ENCODE measurements around the gene ZNF474. TPM values are rescaled to one million over a fixed set of nuclear protein-coding genes. Genes with fewer than 3 reads are reported as not detected.

ZNF474 gene
- total and polyA plus RNA-seq, 3 donors from 2014 or later, result 3.7 to 16.4 (median 7.1) TPM

DNA sequence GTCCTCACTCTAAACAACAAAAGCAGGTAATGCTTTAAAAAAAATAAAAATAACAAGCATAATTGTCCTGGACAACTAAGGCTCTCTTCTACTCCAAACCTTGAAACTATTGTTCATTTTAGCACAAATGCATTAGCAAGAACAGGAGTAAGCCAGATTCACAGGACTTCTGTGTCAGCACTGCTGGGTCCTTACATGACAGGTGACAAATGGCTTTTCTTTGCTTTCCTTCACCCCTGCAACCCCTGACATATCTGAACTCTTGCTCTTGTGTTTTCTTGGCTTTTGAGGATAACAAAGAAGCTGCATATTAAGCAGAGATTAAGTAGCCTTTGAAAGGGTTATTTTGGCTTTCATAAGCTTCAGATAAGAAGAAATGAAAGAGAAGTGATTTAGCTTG, 71.1 kb downstream of the ZNF474 start:
- intact Hi-C loops (cut with DNase I; ENCODE audit: low total_unique reads), result no loop called here
- Histone ChIP-seq H3K36me3 (ENCODE audit: low read depth, missing control alignments) (no peaks in the 10 kb centered on the region), H3K4me3 (no peak overlapping the region), H3K4me1 (no peaks in the 10 kb centered on the region), H3K27ac (no peak overlapping the region), H3K27me3 (no peaks in the 10 kb centered on the region), H3K9me3 (no peaks in the 10 kb centered on the region)
- TF ChIP-seq, protein P1, sequence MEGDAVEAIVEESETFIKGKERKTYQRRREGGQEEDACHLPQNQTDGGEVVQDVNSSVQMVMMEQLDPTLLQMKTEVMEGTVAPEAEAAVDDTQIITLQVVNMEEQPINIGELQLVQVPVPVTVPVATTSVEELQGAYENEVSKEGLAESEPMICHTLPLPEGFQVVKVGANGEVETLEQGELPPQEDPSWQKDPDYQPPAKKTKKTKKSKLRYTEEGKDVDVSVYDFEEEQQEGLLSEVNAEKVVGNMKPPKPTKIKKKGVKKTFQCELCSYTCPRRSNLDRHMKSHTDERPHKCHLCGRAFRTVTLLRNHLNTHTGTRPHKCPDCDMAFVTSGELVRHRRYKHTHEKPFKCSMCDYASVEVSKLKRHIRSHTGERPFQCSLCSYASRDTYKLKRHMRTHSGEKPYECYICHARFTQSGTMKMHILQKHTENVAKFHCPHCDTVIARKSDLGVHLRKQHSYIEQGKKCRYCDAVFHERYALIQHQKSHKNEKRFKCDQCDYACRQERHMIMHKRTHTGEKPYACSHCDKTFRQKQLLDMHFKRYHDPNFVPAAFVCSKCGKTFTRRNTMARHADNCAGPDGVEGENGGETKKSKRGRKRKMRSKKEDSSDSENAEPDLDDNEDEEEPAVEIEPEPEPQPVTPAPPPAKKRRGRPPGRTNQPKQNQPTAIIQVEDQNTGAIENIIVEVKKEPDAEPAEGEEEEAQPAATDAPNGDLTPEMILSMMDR (IDR thresholded peaks at IDR 0.05), result no peak
- no peak for TF ChIP-seq POLR2A (IDR thresholded peaks at IDR 0.05)
- no peak for DNase-seq

DNA sequence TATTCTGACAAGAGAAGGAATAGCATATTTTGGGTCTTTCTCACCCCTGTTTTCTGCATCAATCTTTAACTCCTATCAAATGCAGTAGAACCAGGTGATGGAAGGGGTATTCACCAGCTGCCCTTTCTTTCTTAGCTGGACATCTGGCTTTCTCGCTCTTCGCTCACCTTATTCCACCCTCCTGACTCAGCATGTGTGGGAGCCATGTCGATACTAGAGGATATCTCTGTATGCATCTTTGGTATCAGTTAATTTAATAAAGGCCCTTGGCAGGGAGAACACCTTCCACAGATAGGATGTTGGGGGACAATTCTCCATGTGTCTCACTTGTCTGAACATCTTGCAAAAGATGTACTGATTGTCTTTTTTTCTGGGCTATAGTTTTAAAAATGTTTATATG, 71.5 kb downstream of the ZNF474 start:
- intact Hi-C loops (cut with DNase I; ENCODE audit: low total_unique reads), result no loop called here
- 82 to 85% methylated on average over 3 of the region's 3 CpGs for WGBS, 2 donors
- TF ChIP-seq, protein P1 (IDR thresholded peaks at IDR 0.05), result no peak
- TF ChIP-seq POLR2A (IDR thresholded peaks at IDR 0.05), result no peak

GRCh38 chr5:122201365-122201764, 72.0 kb downstream of the ZNF474 start:
- H3K4me3 ChIP-seq, result no peak overlapping the region
- intact Hi-C loops (cut with DNase I; ENCODE audit: low total_unique reads), result no loop called here
- no peaks in the 10 kb centered on the region for H3K9me3 ChIP-seq
- TF ChIP-seq POLR2A (IDR thresholded peaks at IDR 0.05), result no peak
- TF ChIP-seq, protein P1 (IDR thresholded peaks at IDR 0.05), result no peak
- no peak overlapping the region for H3K27ac ChIP-seq
- 90 to 91% methylated on average over 3 of the region's 3 CpGs for WGBS, 2 donors
- no peaks in the 10 kb centered on the region for H3K36me3 ChIP-seq (ENCODE audit: low read depth, missing control alignments)
- no peaks in the 10 kb centered on the region for H3K4me1 ChIP-seq
- no peaks in the 10 kb centered on the region for H3K27me3 ChIP-seq
- no peak for DNase-seq

More for the DNA sequence above, 71.5 kb downstream of the ZNF474 start:
- no peaks in the 10 kb centered on the region for H3K9me3 ChIP-seq
- no peak overlapping the region for H3K27ac ChIP-seq
- H3K4me1 ChIP-seq, result no peaks in the 10 kb centered on the region
- H3K27me3 ChIP-seq, result no peaks in the 10 kb centered on the region
- H3K4me3 ChIP-seq, result no peak overlapping the region
- DNase-seq, result no peak
- H3K36me3 ChIP-seq (ENCODE audit: low read depth, missing control alignments), result no peaks in the 10 kb centered on the region

GRCh38 chr5:122202952-122203351, 73.6 kb downstream of the ZNF474 start:
- H3K4me3 ChIP-seq, result no peak overlapping the region
- H3K9me3 ChIP-seq, result no peaks in the 10 kb centered on the region
- H3K36me3 ChIP-seq (ENCODE audit: low read depth, missing control alignments), result no peaks in the 10 kb centered on the region
- DNase-seq, result no peak
- no peak overlapping the region for H3K27ac ChIP-seq
- intact Hi-C loops (cut with DNase I; ENCODE audit: low total_unique reads), result no loop called here
- no peaks in the 10 kb centered on the region for H3K4me1 ChIP-seq
- TF ChIP-seq POLR2A (IDR thresholded peaks at IDR 0.05), result no peak
- TF ChIP-seq, protein P1 (IDR thresholded peaks at IDR 0.05), result no peak
- H3K27me3 ChIP-seq, result no peaks in the 10 kb centered on the region

Other genes starting within 250 kb of the ZNF474 start
- gene SRFBP1, start 167.6 kb upstream of the ZNF474 start, total RNA-seq, result 10 to 100 TPM; 15.3 to 15.9 TPM
- gene SRFBP1, start 167.6 kb upstream of the ZNF474 start, polyA plus RNA-seq (ENCODE audit: insufficient read depth, low read depth, low replicate concordance), result 3.6 TPM
- gene LOX, start 51.3 kb upstream of the ZNF474 start, total RNA-seq, result 1 to 10 TPM; 2.4 to 6.4 TPM
- 11.9 TPM for gene LOX, start 51.3 kb upstream of the ZNF474 start, polyA plus RNA-seq (ENCODE audit: insufficient read depth, low read depth, low replicate concordance)
- 10 to 100 TPM; 12.7 to 16.1 TPM for gene SNCAIP, start 182.7 kb downstream of the ZNF474 start, total RNA-seq
- 28.4 TPM for gene SNCAIP, start 182.7 kb downstream of the ZNF474 start, polyA plus RNA-seq (ENCODE audit: insufficient read depth, low read depth, low replicate concordance)